HG02943 (cell line): Measurements from ENCODE around the gene FBRSL1.
"Not testable (repeated sequence)": the region's sequence is repeated elsewhere in the genome, so short reads cannot be mapped to it uniquely, and the experiment has no call there.

Experiments used
- ATAC-seq: cut with Tn5 transposase; IDR thresholded peaks from one replicate; pipeline ENCODE4 v1.9.1; 2021; ENCODE audit warnings: mild to moderate bottlenecking, low read depth, moderate library complexity; ENCODE audit not compliant: unreplicated experiment

FBRSL1 gene

GRCh38 chr12:132489602-132490266 lies at the start of gene FBRSL1:
FBRSL1 (plus strand) TSS chr12:132490151.
- peak; percentile 48 for ATAC-seq

- ATAC-seq: not testable (repeated sequence)
Observed at GRCh38 chr12:132440420-132440819, 49.5 kb upstream of the FBRSL1 start.

GRCh38 chr12:132441871-132442863 lies 47.8 kb upstream of the FBRSL1 start:
- no peak for ATAC-seq

GRCh38 chr12:132443091-132443490 lies 46.9 kb upstream of the FBRSL1 start:
- no peak for ATAC-seq

GRCh38 chr12:132444283-132444682 lies 45.7 kb upstream of the FBRSL1 start:
- no peak for ATAC-seq

GRCh38 chr12:132444957-132445883 lies 44.7 kb upstream of the FBRSL1 start:
- ATAC-seq: no peak

- no peak for ATAC-seq
Observed at GRCh38 chr12:132445884-132446632, 43.9 kb upstream of the FBRSL1 start.

- no peak for ATAC-seq
Observed at GRCh38 chr12:132446633-132447326, 43.2 kb upstream of the FBRSL1 start.

- ATAC-seq: no peak
Observed at GRCh38 chr12:132447327-132447720, 42.6 kb upstream of the FBRSL1 start.

GRCh38 chr12:132447731-132448462 lies 42.1 kb upstream of the FBRSL1 start:
- ATAC-seq: no peak

- ATAC-seq: no peak
Observed at GRCh38 chr12:132448463-132448820, 41.5 kb upstream of the FBRSL1 start.

GRCh38 chr12:132449565-132450417 lies 40.2 kb upstream of the FBRSL1 start:
- peak; percentile 55 for ATAC-seq

GRCh38 chr12:132450418-132451171 lies 39.4 kb upstream of the FBRSL1 start:
- no peak for ATAC-seq

GRCh38 chr12:132451172-132451835 lies 38.6 kb upstream of the FBRSL1 start:
- no peak for ATAC-seq

GRCh38 chr12:132451836-132452195 lies 38.1 kb upstream of the FBRSL1 start:
- ATAC-seq: no peak

- ATAC-seq: no peak
Observed at GRCh38 chr12:132452596-132453350, 37.2 kb upstream of the FBRSL1 start.
